ENCODE measurements around the gene TKTL1.

The TKTL1 gene

DNA sequence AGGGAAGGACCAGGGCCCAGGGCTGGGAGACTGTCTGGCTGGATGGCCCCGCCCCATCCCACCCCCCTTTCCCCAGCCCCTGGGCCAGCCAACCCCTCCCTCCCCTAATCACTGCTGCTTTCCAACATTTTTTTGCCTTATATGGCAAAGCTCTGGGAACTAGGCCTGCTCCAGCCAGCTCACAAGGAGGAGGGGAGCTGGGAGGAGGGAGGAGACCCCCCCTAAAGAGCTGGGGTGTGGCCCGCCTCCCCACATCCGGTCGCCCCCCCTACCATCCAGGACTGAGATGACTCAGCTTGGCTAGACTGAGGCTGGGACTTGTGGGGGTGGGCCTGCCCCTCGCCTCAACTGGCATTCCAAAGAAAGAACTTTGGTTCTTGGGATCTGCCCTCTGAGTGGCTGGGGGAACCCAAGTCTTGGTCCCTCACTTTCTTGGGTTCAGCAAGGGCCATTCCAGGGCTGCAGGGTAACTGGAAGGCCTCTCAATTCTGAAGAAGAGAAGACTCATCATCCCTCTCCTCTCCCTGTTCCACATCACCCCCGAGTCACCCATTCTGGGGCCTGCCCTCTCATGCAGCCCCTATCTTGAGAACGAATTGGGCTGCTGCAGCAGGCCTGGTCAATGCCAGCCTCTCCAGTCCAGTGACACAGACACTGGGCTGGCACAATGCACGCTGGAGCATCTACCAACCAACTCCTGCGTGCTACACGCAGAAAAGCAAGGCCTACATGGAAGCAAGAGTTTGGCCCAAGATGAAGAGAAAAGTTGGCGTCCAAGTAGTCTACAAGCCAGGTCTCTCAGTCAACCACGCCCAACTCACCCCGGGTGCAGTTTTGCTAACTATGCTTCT lies 74.1 kb downstream of the TKTL1 start:
- TF ChIP-seq POLR2A (IDR thresholded peaks at IDR 0.05; ENCODE audit: low read depth, low read length), result no peak
- no peak for TF ChIP-seq TAF1 (IDR thresholded peaks at IDR 0.05; ENCODE audit: borderline replicate concordance, low read depth, low read length)
- TF ChIP-seq POLR2AphosphoS5 (IDR thresholded peaks at IDR 0.05; ENCODE audit: low read depth, low read length), result no peak
- FAIRE-seq, result peak; percentile 76
- DNase-seq (ENCODE audit: insufficient read length), result no peak

DNA sequence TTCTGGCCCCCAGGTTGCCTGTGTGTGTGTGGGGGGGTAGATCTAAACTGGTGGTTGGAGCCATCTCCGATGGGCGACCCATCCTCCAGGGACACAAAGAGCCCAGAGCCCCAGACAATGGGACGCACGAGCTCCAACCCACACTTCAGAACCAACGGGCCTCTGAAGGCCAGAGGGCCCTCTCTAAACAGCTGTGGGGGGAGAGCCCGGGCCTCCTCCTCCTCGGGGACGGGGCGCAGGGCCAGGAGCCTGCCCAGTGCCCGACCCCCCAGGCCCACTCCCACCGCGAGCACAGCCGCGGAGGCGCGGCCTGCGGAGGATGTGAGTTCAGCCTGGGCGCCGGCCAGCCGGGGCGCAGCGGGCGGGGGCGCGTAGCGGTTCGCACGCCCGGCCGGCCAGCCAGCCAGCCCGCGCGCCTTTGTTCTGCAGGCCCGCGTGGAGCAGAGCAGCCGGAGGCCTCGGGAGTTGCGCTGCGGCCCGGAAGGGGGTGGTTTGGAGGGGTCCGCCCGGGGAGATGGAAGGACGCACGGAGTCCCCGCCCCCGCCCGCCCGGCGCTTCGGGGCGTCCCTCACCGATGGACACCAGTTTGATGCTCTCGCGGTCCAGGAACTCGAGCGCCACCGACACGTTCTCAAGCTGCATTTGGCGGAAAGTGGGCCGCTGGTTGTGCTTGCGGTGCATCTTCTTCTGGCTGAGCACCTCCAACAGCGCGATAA lies 74.9 kb downstream of the TKTL1 start:
- TF ChIP-seq TAF1 (IDR thresholded peaks at IDR 0.05; ENCODE audit: borderline replicate concordance, low read depth, low read length) (no peak), POLR2AphosphoS5 (IDR thresholded peaks at IDR 0.05; ENCODE audit: low read depth, low read length) (no peak), POLR2A (IDR thresholded peaks at IDR 0.05; ENCODE audit: low read depth, low read length) (no peak)
- DNase-seq (ENCODE audit: insufficient read length), result no peak
- no peak for FAIRE-seq

DNA sequence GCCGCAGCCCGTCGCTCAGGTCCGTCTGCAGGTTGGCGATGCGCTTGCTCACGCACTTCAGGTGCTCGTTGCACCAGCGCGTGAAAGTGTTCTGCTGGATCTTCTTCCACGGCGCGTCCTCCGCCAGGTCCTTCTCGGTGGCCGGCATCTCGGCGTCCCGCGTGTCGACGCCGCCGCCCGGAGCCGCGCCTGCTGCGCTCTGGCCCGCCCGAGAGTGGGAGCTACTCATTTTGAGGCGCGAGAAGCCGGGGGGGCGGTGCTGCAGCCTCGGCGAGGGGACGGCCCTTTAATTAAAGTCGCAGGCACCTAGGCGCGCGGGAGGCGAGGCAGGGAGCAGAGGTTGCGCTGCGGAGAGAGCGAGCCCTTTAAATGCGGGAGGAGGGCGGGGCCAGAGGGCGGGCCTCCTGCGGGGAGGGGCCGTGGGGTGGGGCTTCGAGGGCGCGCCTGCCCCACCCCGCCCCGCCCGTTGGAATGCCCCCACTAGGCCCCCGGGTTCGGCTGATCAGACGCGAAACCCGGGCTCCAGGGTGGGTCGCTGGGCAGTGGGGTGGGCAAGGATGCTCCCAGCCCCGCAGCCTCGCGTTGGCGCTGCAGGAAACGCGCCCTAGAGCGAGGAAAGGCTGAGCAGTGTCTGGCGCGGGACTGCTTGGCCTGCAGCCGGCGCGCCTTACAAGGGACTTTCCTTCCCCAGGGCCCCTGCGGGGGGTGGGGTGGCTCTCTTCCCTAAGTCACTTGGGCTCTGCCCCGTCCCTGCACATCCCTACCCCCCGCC lies 75.6 kb downstream of the TKTL1 start:
- peak; percentile 93 for TF ChIP-seq POLR2AphosphoS5 (IDR thresholded peaks at IDR 0.05; ENCODE audit: low read depth, low read length)
- peak; percentile 99 for TF ChIP-seq POLR2A (IDR thresholded peaks at IDR 0.05; ENCODE audit: low read depth, low read length)
- peak; percentile 74; the same call in 1 of the 2 replicates for TF ChIP-seq TAF1 (IDR thresholded peaks at IDR 0.05; ENCODE audit: borderline replicate concordance, low read depth, low read length)
- DNase-seq (ENCODE audit: insufficient read length) (peak; percentile 65), FAIRE-seq (peak; percentile 91)

DNA sequence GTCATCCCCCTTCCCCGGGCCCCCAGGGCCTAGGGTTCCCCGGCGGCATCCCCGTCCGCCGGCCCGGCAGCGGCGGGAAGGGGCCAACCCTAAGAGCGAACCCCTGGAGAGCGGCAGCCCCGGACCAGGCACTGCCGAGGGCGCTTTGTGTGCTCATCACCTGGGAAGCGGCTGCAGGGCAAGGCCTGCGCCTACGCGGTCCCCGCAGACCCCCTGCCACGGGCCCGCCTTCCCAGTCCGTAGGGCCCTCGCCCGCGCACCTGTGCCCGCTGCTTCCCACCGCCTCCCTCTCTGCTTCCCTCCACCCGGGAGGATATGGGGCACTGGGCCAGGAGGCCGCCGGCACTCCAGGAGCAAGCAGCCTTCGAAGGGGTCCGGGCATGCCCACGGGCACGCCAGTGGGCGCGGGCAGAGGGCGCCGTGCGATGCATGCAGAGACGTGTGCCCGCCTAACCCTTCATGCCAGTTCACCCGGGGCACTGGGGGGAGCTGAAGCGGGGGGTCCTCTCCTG lies 76.2 kb downstream of the TKTL1 start:
- FAIRE-seq (no peak), DNase-seq (ENCODE audit: insufficient read length) (no peak)
- TF ChIP-seq POLR2AphosphoS5 (IDR thresholded peaks at IDR 0.05; ENCODE audit: low read depth, low read length), result no peak
- no peak; the same call in 1 of the 2 replicates for TF ChIP-seq POLR2A (IDR thresholded peaks at IDR 0.05; ENCODE audit: low read depth, low read length)
- TF ChIP-seq TAF1 (IDR thresholded peaks at IDR 0.05; ENCODE audit: borderline replicate concordance, low read depth, low read length), result no peak

DNA sequence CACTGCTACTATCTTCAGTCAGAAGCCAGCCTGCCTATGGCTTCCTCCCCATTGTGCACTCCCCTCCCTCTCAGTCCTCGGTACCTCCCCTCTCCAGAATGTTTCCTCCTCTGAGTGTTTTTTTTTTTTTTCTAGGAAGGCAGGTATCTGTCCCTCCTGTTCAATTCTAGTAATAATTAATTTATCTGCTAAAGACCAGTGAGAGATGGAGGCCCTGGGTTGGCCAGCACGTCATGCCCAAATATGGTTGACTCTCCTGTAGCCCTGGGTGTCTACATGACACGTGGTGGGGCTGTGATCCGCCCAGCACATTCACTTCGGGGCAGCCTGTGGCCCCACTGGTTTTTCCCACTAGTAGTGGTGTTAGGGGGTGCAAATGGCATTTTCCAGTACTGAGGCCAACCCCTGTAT lies 77.0 kb downstream of the TKTL1 start:
- FAIRE-seq, result peak; percentile 69
- DNase-seq (ENCODE audit: insufficient read length), result no peak

DNA sequence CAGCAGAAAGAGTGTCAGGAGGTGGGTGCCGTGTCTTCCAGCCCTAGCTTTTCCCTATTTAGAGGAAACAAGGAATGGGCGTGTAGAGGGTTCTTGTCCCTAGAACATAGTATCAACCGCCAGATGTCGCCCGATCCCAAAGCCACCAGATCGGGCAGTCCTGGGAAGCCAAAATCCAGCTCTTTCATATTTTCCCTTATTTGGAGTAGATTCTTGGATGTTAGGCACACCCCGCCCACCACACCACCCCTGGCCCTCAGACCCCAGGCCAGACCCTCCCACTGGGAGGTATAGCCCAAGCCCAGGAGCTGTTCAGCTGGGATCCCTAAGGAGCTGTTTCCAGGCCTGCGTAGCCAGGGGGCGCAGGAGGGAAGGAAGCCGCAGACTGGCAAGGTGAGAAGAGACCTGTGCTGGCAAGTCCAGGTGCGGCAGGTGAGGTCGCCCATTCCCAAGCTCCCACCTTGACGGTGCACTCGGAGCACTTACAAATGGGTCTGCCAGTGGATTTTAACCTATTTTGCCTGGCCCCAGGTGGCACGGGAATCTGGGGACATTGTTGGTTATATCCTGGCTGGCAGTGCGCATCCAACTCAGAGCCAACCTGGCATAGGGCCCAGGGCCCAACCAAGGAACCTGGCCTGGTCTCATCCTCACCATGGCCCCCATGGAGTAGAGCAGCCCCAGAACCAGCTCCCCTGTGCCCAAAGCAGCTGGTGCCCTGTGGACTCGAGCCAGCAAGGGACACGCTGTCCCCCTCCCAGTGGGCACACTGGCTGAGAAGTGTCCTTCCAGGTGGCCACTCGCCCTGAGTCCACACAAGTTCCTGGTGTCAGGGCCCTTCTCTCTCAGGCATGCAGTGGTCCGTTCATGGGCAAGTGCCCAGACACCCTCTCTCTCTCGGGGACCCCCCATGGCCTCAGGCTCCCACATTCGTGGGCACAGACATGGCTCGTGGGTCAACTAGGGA lies 78.0 kb downstream of the TKTL1 start:
- TF ChIP-seq POLR2A (IDR thresholded peaks at IDR 0.05; ENCODE audit: low read depth, low read length) (no peak), TAF1 (IDR thresholded peaks at IDR 0.05; ENCODE audit: borderline replicate concordance, low read depth, low read length) (no peak), POLR2AphosphoS5 (IDR thresholded peaks at IDR 0.05; ENCODE audit: low read depth, low read length) (no peak)
- peak; percentile 58 for FAIRE-seq
- no peak for DNase-seq (ENCODE audit: insufficient read length)

More for the DNA sequence above, 77.0 kb downstream of the TKTL1 start:
- no peak for TF ChIP-seq POLR2A (IDR thresholded peaks at IDR 0.05; ENCODE audit: low read depth, low read length)
- TF ChIP-seq TAF1 (IDR thresholded peaks at IDR 0.05; ENCODE audit: borderline replicate concordance, low read depth, low read length), result no peak
- TF ChIP-seq POLR2AphosphoS5 (IDR thresholded peaks at IDR 0.05; ENCODE audit: low read depth, low read length), result no peak

DNA sequence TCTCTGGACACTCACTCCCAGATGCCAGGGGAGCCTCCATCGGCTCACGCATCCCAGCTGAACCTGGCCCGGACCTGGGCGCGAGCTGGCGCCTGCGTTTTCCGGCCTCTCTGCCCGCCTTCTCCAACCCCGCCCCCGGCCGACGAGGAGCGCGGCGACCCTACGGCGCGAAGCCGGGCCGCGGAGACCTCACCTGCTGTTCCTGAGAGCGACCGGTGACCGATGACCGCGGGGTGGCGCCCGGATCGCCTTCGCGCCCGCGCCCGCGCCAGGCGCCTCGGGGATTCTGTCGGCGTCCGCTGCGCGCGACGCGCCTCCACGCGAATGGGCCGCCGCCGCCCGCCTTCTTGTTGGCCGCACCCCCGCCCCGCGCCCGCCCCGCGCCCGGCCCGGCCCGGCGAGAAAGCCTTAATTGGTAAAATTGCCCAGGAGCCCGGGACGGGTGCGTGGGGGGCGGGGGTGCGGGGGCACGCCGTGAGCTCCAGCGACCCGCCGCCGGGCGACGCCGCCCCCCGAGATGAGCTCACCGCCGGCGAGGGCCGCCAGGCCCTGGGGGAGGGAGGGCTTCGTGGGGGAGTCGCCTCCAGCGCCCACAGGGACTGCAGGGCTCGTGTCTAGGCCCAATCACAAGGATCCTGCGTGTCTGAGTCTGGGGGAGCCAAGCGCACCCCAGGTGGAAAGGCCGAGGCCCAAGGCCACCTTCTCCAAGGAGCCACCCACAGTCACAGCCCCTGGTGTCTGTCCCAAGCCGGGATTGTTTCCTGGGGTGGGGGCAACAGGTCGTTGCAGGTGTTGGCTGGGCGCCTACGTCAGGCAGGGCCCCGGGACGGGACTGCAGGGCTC lies 78.9 kb downstream of the TKTL1 start, which contains the start of gene FLNA:
FLNA (minus strand) TSS at position 322 of the 843 bp plus-strand sequence. CDS start 3,389 bp downstream, outside the sequence.
- DNase-seq (ENCODE audit: insufficient read length) (no peak), FAIRE-seq (peak; percentile 40)
- TF ChIP-seq TAF1 (IDR thresholded peaks at IDR 0.05; ENCODE audit: borderline replicate concordance, low read depth, low read length), result no peak
- no peak for TF ChIP-seq POLR2AphosphoS5 (IDR thresholded peaks at IDR 0.05; ENCODE audit: low read depth, low read length)
- TF ChIP-seq POLR2A (IDR thresholded peaks at IDR 0.05; ENCODE audit: low read depth, low read length), result no peak

DNA sequence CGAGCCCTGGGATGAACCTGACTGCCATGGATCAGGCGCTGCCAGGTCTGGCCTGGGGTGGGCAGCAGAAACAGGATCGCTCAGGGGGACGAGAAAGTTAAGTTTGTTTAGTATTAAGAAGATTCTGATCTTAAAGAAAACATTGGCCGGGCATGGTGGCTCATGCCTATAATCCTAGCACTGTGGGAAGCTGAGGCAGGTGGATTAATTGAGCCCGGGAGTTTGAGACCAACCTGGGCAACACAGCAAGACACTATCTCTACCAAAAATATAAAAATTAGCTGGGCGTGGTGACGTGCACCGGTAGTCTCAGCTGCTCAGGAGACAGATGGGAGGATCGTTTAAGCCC lies 79.5 kb downstream of the TKTL1 start:
- TF ChIP-seq POLR2AphosphoS5 (IDR thresholded peaks at IDR 0.05; ENCODE audit: low read depth, low read length), result no peak
- TF ChIP-seq POLR2A (IDR thresholded peaks at IDR 0.05; ENCODE audit: low read depth, low read length), result no peak
- no peak for TF ChIP-seq TAF1 (IDR thresholded peaks at IDR 0.05; ENCODE audit: borderline replicate concordance, low read depth, low read length)
- FAIRE-seq (no peak), DNase-seq (ENCODE audit: insufficient read length) (no peak)

DNA sequence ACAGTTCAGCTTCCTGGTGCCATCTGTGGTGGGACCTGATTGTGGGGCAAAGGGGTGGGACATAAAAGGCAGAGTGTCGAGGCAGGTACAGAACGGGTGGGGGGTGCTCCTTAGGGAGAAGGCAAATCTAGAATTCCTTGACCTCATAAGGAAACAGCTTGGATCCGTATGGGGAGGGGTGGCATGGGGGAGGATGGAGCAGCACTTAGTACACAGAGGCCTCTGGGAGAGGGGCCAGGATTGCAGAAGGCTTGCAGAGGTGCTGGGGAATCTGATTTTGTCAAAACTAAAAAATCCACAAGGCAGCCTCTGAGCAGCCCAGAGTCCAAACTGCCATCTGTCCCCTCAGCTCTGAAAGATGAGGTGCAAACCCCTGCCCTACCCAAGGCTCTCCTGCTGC lies 81.2 kb downstream of the TKTL1 start:
- TF ChIP-seq TAF1 (IDR thresholded peaks at IDR 0.05; ENCODE audit: borderline replicate concordance, low read depth, low read length) (no peak), POLR2AphosphoS5 (IDR thresholded peaks at IDR 0.05; ENCODE audit: low read depth, low read length) (no peak), POLR2A (IDR thresholded peaks at IDR 0.05; ENCODE audit: low read depth, low read length) (no peak)
- no peak for DNase-seq (ENCODE audit: insufficient read length)
- FAIRE-seq, result no peak
